Panc1 (cell line): ENCODE measurements around the gene ADARB2. TPM values are rescaled to one million over a fixed set of nuclear protein-coding genes. Genes with fewer than 3 reads are reported as not detected.

Experiments used
- ATAC-seq: fragments of 200-7000 bp; cut with Tn5 transposase; 2 replicates; pipeline ENCODE4 v1.9.1; 2020; ENCODE audit warnings: mild to moderate bottlenecking, moderate library complexity
- BruUV-seq: library from RNA; stranded (reverse); fragments of 400-500 nt; replicated peaks from 2 replicates; lab custom pipeline; 2021; lab: Mats Ljungman, UMichigan
- CTCF ChIA-PET: fragments of 300-600 bp; sonication (Branson Sonifier 250); formaldehyde crosslinking; loops from one replicate; lab custom pipeline; 2022; ENCODE audit warnings: antibody characterized with exemption; lab: Charles Lee
- POLR2A ChIA-PET: fragments of 300-600 bp; sonication (Branson Sonifier 250); formaldehyde crosslinking; loops from one replicate; lab custom pipeline; 2022; ENCODE audit warnings: antibody characterized with exemption; lab: Charles Lee
- DNase-seq: peaks from one replicate; pipeline ENCODE4 v3.0.0-alpha.2; 2010; ENCODE audit warnings: low read depth, low spot score
- H3K27ac ChIP-seq: 2 replicates; pipeline ENCODE4 v1.5.1; 2011; ENCODE audit warnings: mild to moderate bottlenecking, low read length, inconsistent platforms
- H3K27me3 ChIP-seq: fragments of 200-500 bp; sonication (Bioruptor generic); 2 replicates; pipeline ENCODE4 v1.6.0; 2014; ENCODE audit warnings: low read length, inconsistent platforms; ENCODE audit not compliant: control insufficient read depth, insufficient read depth
- H3K36me3 ChIP-seq: fragments of 200-500 bp; sonication (Bioruptor generic); 2 replicates; pipeline ENCODE4 v1.5.1; 2014; ENCODE audit warnings: inconsistent platforms, mild to moderate bottlenecking, low read length, moderate library complexity; ENCODE audit not compliant: control insufficient read depth, insufficient read depth
- H3K4me1 ChIP-seq: 2 replicates; pipeline ENCODE4 v1.5.1; 2011; ENCODE audit warnings: inconsistent platforms, mild to moderate bottlenecking, low read length, moderate library complexity; ENCODE audit not compliant: control insufficient read depth, insufficient read depth
- H3K4me3 ChIP-seq, 2 experiments: 2 replicates each; pipeline ENCODE4 v1.5.1; 2011 to 2012; ENCODE audit warnings: low read depth in 2 of 2, low read length in 2 of 2, mild to moderate bottlenecking in 2 of 2, inconsistent platforms in 1 of 2, moderate library complexity in 1 of 2
- H3K9me3 ChIP-seq: fragments of 200-500 bp; sonication (Bioruptor generic); 2 replicates; pipeline ENCODE4 v1.5.1; 2014; ENCODE audit warnings: low read depth, mild to moderate bottlenecking, inconsistent platforms, low read length, moderate library complexity; ENCODE audit not compliant: control insufficient read depth, insufficient read depth
- CTCF ChIP-seq: fragments of 450-650 bp; IDR thresholded peaks from 2 replicates; pipeline ENCODE4 v1.5.1; 2017; ENCODE audit warnings: mild to moderate bottlenecking
- POLR2AphosphoS5 ChIP-seq: IDR thresholded peaks from 2 replicates; pipeline ENCODE4 v1.6.1; 2012; ENCODE audit warnings: mild to moderate bottlenecking, low read depth, low read length, moderate library complexity
- REST ChIP-seq, 2 experiments: IDR thresholded peaks; 2 replicates each; pipeline ENCODE4 v1.6.1; 2011 to 2012; ENCODE audit warnings: low read depth in 2 of 2, control low read depth in 1 of 2, low read length in 1 of 2, mild to moderate bottlenecking in 1 of 2, moderate library complexity in 1 of 2; ENCODE audit not compliant: insufficient read depth in 1 of 2
- SIN3A ChIP-seq: IDR thresholded peaks from 2 replicates; pipeline ENCODE4 v1.6.1; 2012; ENCODE audit warnings: low read depth, mild to moderate bottlenecking, low read length, moderate library complexity, borderline replicate concordance; ENCODE audit not compliant: insufficient read depth
- TCF7L2 ChIP-seq: IDR thresholded peaks from 2 replicates; pipeline ENCODE4 v1.6.1; 2011; ENCODE audit warnings: mild to moderate bottlenecking, low read depth, low read length, inconsistent platforms
- in situ Hi-C: cut with HindIII; loops from 2 replicates; pipeline ENCODE4 v1.10.0; 2016; ENCODE audit warnings: low sequenced_read_pairs, low pct_unique_long_range_greater_than_20kb
- intact Hi-C: fragments of 100-400 bp; cut with micrococcal nuclease; formaldehyde crosslinking; loops from one replicate; pipeline ENCODE4 v1.10.0; 2022; ENCODE audit not compliant: unreplicated experiment
- total RNA-seq: library from RNA; stranded (reverse); gene quantifications from one replicate; pipeline ENCODE4 v1.2.1, GENCODE V29; 2021; ENCODE audit not compliant: unreplicated experiment

Gene ADARB2
- total RNA-seq, 1 experiment from 2014 or later, result 0.31 TPM

GRCh38 chr10:1154531-1155295 is 582.6 kb downstream of the ADARB2 start:
- Histone ChIP-seq H3K36me3 (no peaks in the 10 kb centered on the region), H3K4me3 (no peak overlapping the region), H3K9me3 (no peaks in the 10 kb centered on the region), H3K27ac (no peak overlapping the region), H3K4me1 (no peaks in the 10 kb centered on the region), H3K27me3 (no peaks in the 10 kb centered on the region)
- ATAC-seq (no peak), DNase-seq (no peak)
- ChIA-PET CTCF (no interaction called here), POLR2A (no interaction called here)
- intact Hi-C loops, result no loop called here
- no TSS peak for BruUV-seq
- in situ Hi-C loops, result no loop called here
- TF ChIP-seq POLR2AphosphoS5 (no peak), CTCF (no peak), TCF7L2 (no peak), REST (IDR thresholded peaks at IDR 0.05; ENCODE audit: insufficient read depth in 1 of 2, low read depth in 2 of 2, low read length in 1 of 2) (no peak), SIN3A (no peak)

GRCh38 chr10:1153805-1154351 is 583.4 kb downstream of the ADARB2 start:
- Histone ChIP-seq H3K36me3 (no peaks in the 10 kb centered on the region), H3K27me3 (no peaks in the 10 kb centered on the region), H3K9me3 (no peaks in the 10 kb centered on the region), H3K4me1 (no peaks in the 10 kb centered on the region), H3K4me3 (no peak overlapping the region), H3K27ac (no peak overlapping the region)
- CTCF ChIA-PET, result no interaction called here
- ATAC-seq (no peak), DNase-seq (no peak)
- in situ Hi-C loops (no loop called here), intact Hi-C loops (no loop called here)
- BruUV-seq, result no TSS peak
- POLR2A ChIA-PET, result no interaction called here
- TF ChIP-seq REST (IDR thresholded peaks at IDR 0.05; ENCODE audit: insufficient read depth in 1 of 2, low read depth in 2 of 2, low read length in 1 of 2) (no peak), POLR2AphosphoS5 (no peak), CTCF (no peak), SIN3A (no peak), TCF7L2 (no peak)
